Measurements from ENCODE around the gene CASS4. TPM values are rescaled to one million over a fixed set of nuclear protein-coding genes. Genes with fewer than 3 reads are reported as not detected.
A peak's percentile ranks its signal among the peaks of the same experiment; 100 is the strongest.
"Not testable (repeated sequence)": the region's sequence is repeated elsewhere in the genome, so short reads cannot be mapped to it uniquely, and the experiment has no call there.

The CASS4 gene
- total RNA-seq, 1 donor from 2014 or later: not detected

DNA sequence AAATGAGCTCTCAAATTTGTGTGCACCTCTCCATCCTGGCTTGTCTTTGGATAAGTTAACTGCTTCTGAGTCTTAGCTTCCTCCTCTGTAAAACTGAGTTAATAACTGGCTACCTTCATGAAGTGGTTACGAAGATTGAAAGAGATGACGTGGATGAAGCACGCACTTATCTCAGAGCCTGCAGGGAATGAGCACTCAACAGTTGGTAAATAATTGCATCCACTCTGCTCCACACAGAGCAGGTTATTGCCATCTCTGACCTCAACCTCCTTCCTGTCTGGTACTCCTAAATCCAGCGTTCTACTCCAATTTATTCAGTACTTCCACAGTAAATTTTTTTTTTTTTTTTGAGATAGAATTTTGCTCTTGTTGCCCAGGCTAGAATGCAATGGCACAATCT is 26.9 kb upstream of the CASS4 start:
- Mint-ChIP-seq H3K27me3 (ENCODE audit: unreplicated experiment) (peaks cover 4% of the 10 kb centered on the region), H3K36me3 (ENCODE audit: unreplicated experiment) (no peaks in the 10 kb centered on the region), H3K9me3 (ENCODE audit: unreplicated experiment) (peaks cover 4% of the 10 kb centered on the region), H3K4me1 (ENCODE audit: low read depth, unreplicated experiment) (peaks cover 31% of the 10 kb centered on the region), H3K4me3 (ENCODE audit: unreplicated experiment) (peak overlapping the region; percentile 31), H3K27ac (ENCODE audit: unreplicated experiment) (peak overlapping the region; percentile 69)
- no peak for DNase-seq
- TF ChIP-seq, protein P1, sequence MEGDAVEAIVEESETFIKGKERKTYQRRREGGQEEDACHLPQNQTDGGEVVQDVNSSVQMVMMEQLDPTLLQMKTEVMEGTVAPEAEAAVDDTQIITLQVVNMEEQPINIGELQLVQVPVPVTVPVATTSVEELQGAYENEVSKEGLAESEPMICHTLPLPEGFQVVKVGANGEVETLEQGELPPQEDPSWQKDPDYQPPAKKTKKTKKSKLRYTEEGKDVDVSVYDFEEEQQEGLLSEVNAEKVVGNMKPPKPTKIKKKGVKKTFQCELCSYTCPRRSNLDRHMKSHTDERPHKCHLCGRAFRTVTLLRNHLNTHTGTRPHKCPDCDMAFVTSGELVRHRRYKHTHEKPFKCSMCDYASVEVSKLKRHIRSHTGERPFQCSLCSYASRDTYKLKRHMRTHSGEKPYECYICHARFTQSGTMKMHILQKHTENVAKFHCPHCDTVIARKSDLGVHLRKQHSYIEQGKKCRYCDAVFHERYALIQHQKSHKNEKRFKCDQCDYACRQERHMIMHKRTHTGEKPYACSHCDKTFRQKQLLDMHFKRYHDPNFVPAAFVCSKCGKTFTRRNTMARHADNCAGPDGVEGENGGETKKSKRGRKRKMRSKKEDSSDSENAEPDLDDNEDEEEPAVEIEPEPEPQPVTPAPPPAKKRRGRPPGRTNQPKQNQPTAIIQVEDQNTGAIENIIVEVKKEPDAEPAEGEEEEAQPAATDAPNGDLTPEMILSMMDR (IDR thresholded peaks at IDR 0.05; ENCODE audit: partially characterized antibody, unreplicated experiment): no peak

DNA sequence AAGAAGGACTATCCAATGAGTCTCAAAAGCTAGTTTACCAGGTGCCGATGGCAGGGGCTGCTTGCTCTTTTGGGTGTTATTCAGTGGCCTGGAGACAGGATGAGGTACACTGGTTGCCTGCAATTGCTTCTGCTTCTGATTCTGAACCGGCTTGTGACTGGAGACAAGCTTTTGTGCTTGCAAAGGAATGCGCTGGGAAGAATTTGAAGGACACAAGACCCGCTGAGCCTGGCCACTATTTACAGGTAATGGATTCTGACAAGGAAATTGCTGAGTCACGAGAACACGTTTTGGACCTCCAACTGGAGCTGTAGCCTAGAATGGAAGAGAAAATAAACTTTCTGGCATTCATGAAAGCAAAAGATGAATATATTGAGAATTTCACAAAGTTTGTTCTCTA is 25.8 kb upstream of the CASS4 start:
- TF ChIP-seq, protein P1 (IDR thresholded peaks at IDR 0.05; ENCODE audit: partially characterized antibody, unreplicated experiment): no peak
- Mint-ChIP-seq H3K4me3 (ENCODE audit: unreplicated experiment) (no peak overlapping the region), H3K27ac (ENCODE audit: unreplicated experiment) (peak overlapping the region; percentile 34), H3K9me3 (ENCODE audit: unreplicated experiment) (peaks cover 4% of the 10 kb centered on the region), H3K36me3 (ENCODE audit: unreplicated experiment) (no peaks in the 10 kb centered on the region), H3K27me3 (ENCODE audit: unreplicated experiment) (peaks cover 4% of the 10 kb centered on the region), H3K4me1 (ENCODE audit: low read depth, unreplicated experiment) (peaks cover 35% of the 10 kb centered on the region)
- DNase-seq: no peak

DNA sequence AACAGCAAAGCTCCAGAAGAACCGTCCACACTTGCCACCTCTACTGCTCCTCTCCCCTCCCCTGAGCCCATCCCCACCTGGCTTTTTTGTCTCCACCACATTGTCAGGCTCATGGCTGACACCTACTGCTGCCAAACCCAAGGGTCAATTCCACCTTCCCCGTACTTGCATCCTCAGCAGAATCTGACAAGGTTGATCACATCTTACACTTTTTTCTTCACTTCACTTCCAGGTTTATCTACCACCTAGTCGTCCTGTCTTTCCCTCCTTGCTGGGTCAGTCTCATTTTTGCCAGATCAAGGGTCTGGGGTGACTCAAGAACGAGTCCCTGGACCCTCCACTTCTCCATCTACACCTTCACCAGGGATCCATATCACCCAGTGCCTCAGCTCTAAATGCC is 23.2 kb upstream of the CASS4 start:
- no peaks in the 10 kb centered on the region for H3K9me3 Mint-ChIP-seq (ENCODE audit: unreplicated experiment)
- peak overlapping the region; percentile 1 for H3K4me3 Mint-ChIP-seq (ENCODE audit: unreplicated experiment)
- TF ChIP-seq, protein P1 (IDR thresholded peaks at IDR 0.05; ENCODE audit: partially characterized antibody, unreplicated experiment): no peak
- no peak for DNase-seq
- H3K36me3 Mint-ChIP-seq (ENCODE audit: unreplicated experiment): no peaks in the 10 kb centered on the region
- no peak overlapping the region for H3K27ac Mint-ChIP-seq (ENCODE audit: unreplicated experiment)
- peaks cover 29% of the 10 kb centered on the region for H3K4me1 Mint-ChIP-seq (ENCODE audit: low read depth, unreplicated experiment)
- H3K27me3 Mint-ChIP-seq (ENCODE audit: unreplicated experiment): no peaks in the 10 kb centered on the region

DNA sequence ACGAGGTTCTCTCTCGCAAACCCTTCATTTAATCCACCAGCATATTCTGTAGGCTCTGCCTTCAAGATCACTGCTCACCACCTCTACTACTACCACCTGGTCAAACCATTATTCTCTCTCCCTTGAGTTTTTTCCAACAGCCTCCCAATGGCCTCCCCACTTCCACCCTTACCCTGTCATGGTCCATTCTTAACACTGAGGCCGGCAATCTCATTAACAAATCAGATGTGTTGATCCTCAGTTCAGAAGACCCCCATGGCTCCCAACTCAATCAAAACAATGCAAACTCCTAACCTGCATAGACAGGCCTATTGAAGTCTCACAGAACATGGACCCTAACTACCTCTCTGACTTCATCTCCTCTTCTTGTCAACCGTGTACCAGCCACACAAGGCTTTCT is 22.3 kb upstream of the CASS4 start:
- Mint-ChIP-seq H3K27me3 (ENCODE audit: unreplicated experiment) (no peaks in the 10 kb centered on the region), H3K36me3 (ENCODE audit: unreplicated experiment) (no peaks in the 10 kb centered on the region), H3K4me3 (ENCODE audit: unreplicated experiment) (no peak overlapping the region), H3K27ac (ENCODE audit: unreplicated experiment) (no peak overlapping the region), H3K4me1 (ENCODE audit: low read depth, unreplicated experiment) (peaks cover 25% of the 10 kb centered on the region), H3K9me3 (ENCODE audit: unreplicated experiment) (no peaks in the 10 kb centered on the region)
- TF ChIP-seq, protein P1 (IDR thresholded peaks at IDR 0.05; ENCODE audit: partially characterized antibody, unreplicated experiment): no peak
- DNase-seq: no peak

DNA sequence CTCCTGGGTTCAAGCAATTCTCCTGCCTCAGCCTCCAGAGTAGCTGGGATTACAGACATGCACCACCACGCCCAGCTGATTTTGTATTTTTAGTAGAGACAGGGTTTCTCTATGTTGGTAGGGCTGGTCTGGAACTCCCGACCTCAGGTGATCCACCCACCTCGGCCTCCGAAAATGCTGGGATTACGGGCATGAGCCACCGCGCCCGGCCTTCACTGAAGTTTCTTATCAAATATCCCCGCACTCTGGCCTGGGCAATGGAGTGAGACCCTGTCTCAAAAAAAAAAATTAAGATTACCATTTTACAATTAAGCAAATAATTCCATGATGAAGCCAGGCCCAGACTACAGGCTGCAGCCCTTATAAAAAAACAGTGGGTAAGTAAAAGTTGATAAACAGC is 21.7 kb upstream of the CASS4 start:
- not testable (repeated sequence) for H3K36me3 Mint-ChIP-seq (ENCODE audit: unreplicated experiment); DNase-seq; H3K27ac Mint-ChIP-seq (ENCODE audit: unreplicated experiment); H3K4me3 Mint-ChIP-seq (ENCODE audit: unreplicated experiment); H3K27me3 Mint-ChIP-seq (ENCODE audit: unreplicated experiment); H3K9me3 Mint-ChIP-seq (ENCODE audit: unreplicated experiment)
- H3K4me1 Mint-ChIP-seq (ENCODE audit: low read depth, unreplicated experiment): peaks cover 20% of the 10 kb centered on the region

DNA sequence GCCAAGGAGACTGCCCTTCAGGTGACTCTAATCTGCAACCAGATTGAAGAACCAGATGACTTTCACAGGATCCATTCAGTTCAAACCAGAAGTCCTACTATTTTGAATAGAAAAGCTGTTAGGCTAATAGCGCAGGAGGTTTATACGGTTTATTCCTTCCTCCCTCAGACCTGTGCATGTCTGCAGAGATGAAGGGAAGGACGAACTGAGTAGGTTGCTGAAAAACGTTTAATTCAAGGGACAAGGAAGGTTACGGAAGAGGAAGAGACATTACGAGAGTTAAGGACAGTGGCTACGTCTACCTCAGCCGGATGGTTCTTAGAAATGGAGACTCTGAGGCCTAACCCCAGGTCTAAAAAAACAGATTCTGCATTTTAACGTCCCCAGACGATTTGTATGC is 21.0 kb upstream of the CASS4 start:
- TF ChIP-seq, protein P1 (IDR thresholded peaks at IDR 0.05; ENCODE audit: partially characterized antibody, unreplicated experiment): no peak
- Mint-ChIP-seq H3K36me3 (ENCODE audit: unreplicated experiment) (no peaks in the 10 kb centered on the region), H3K27ac (ENCODE audit: unreplicated experiment) (no peak overlapping the region)

More for the DNA sequence above, 21.0 kb upstream of the CASS4 start:
- DNase-seq: no peak
- Mint-ChIP-seq H3K4me3 (ENCODE audit: unreplicated experiment) (no peak overlapping the region), H3K4me1 (ENCODE audit: low read depth, unreplicated experiment) (peaks cover 16% of the 10 kb centered on the region), H3K27me3 (ENCODE audit: unreplicated experiment) (no peaks in the 10 kb centered on the region), H3K9me3 (ENCODE audit: unreplicated experiment) (no peaks in the 10 kb centered on the region)

Data from glutamatergic neuron (in vitro differentiated cells).